Sigmoid colon (tissue), 3 donors: ENCODE data around the gene GCLC.

ENCODE experiments used
- CTCF ChIP-seq, 4 experiments: fragments of 450-650 bp in 3 of 4; fragments of 200-600 bp in 1 of 4; IDR thresholded peaks; one replicate each; pipeline ENCODE4 v1.5.1; 2016 to 2019; ENCODE audit warnings: antibody characterized with exemption in 4 of 4, mild to moderate bottlenecking in 3 of 4, moderate library complexity in 2 of 4
- POLR2A ChIP-seq, 2 donors: fragments of 450-650 bp; IDR thresholded peaks; one replicate each; pipeline ENCODE4 v1.6.1; 2016; ENCODE audit warnings: antibody characterized with exemption in 2 of 2, mild to moderate bottlenecking in 2 of 2, moderate library complexity in 2 of 2

- TF ChIP-seq POLR2A (IDR thresholded peaks at IDR 0.05) (no peak), CTCF (IDR thresholded peaks at IDR 0.05) (no peak)
Measured at GRCh38 chr6:53588816-53589509, 44.1 kb upstream of the GCLC start.
